Ishikawa (cell line): ENCODE results near the gene AGPAT2.

ENCODE experiments used
- CREB1 ChIP-seq: IDR thresholded peaks from 2 replicates; pipeline ENCODE4 v1.6.1; 2012; ENCODE audit warnings: low read depth
- EGR1 ChIP-seq: IDR thresholded peaks from 2 replicates; pipeline ENCODE4 v1.6.1; 2012
- EP300 ChIP-seq: IDR thresholded peaks from 2 replicates; pipeline ENCODE4 v1.6.1; 2012; ENCODE audit warnings: borderline replicate concordance
- FOXM1 ChIP-seq: IDR thresholded peaks from 2 replicates; pipeline ENCODE4 v1.6.1; 2012; ENCODE audit warnings: low read depth, borderline replicate concordance
- MAX ChIP-seq: IDR thresholded peaks from 2 replicates; pipeline ENCODE4 v1.6.1; 2012
- NFIC ChIP-seq: IDR thresholded peaks from 2 replicates; pipeline ENCODE4 v1.6.1; 2012
- RAD21 ChIP-seq: IDR thresholded peaks from 2 replicates; pipeline ENCODE4 v1.6.1; 2012; ENCODE audit warnings: low read depth
- REST ChIP-seq: IDR thresholded peaks from 2 replicates; pipeline ENCODE4 v1.6.1; 2012; ENCODE audit warnings: low read depth, mild to moderate bottlenecking
- TAF1 ChIP-seq: IDR thresholded peaks from 2 replicates; pipeline ENCODE4 v1.6.1; 2012; ENCODE audit warnings: low read depth, mild to moderate bottlenecking
- TCF12 ChIP-seq: IDR thresholded peaks from 2 replicates; pipeline ENCODE4 v1.6.1; 2012; ENCODE audit warnings: low read depth
- TEAD4 ChIP-seq: IDR thresholded peaks from 2 replicates; pipeline ENCODE4 v1.6.1; 2012
- USF1 ChIP-seq: IDR thresholded peaks from 2 replicates; pipeline ENCODE4 v1.6.1; 2012
- YY1 ChIP-seq: IDR thresholded peaks from 2 replicates; pipeline ENCODE4 v1.6.1; 2012; ENCODE audit warnings: low read depth
- ZBTB7A ChIP-seq: IDR thresholded peaks from 2 replicates; pipeline ENCODE4 v1.6.1; 2012; ENCODE audit warnings: low read depth

Gene AGPAT2

GRCh38 chr9:136625101-136626065 lies 61.9 kb downstream of the AGPAT2 start:
- TF ChIP-seq CREB1, result no peak
- peak; percentile 52; the same call in 1 of the 2 replicates for TF ChIP-seq EP300
- peak; percentile 39; the same call in 1 of the 2 replicates for TF ChIP-seq TEAD4
- TF ChIP-seq FOXM1, result no peak
- peak; percentile 78 for TF ChIP-seq TCF12
- peak; percentile 73 for TF ChIP-seq ZBTB7A
- peak; percentile 80 for TF ChIP-seq NFIC
- TF ChIP-seq RAD21, result peak; percentile 86
- TF ChIP-seq MAX, result no peak

GRCh38 chr9:136624184-136624951 lies 62.9 kb downstream of the AGPAT2 start:
- no peak for TF ChIP-seq REST

- TF ChIP-seq EGR1 (no peak), TEAD4 (no peak), NFIC (no peak), YY1 (no peak), TAF1 (no peak), USF1 (no peak), FOXM1 (no peak)
Measured at GRCh38 chr9:136623842-136624183, 63.4 kb downstream of the AGPAT2 start.
